SK-MEL-5 (cell line): Measurements from ENCODE around the gene PDGFA. TPM values are rescaled to one million over a fixed set of nuclear protein-coding genes. Genes with fewer than 3 reads are reported as not detected.

Experiments
- DNase-seq: peaks from one replicate; pipeline ENCODE4 v3.0.0-alpha.2; 2016; ENCODE audit warnings: low read depth, low spot score
- in situ Hi-C: cut with HindIII; loops from 2 replicates; pipeline ENCODE4 v1.10.0; 2016; ENCODE audit warnings: low sequenced_read_pairs, high pct_unique_total_duplicates, low pct_unique_long_range_greater_than_20kb
- total RNA-seq: library from RNA; depleted of rRNA; stranded (reverse); fragments of >200 nt; shearing (Covaris generic); gene quantifications from 2 replicates; pipeline ENCODE4 v1.2.3, GENCODE V29; 2014

The PDGFA gene
- total RNA-seq, 1 experiment from 2014 or later = 2.9 TPM

DNA sequence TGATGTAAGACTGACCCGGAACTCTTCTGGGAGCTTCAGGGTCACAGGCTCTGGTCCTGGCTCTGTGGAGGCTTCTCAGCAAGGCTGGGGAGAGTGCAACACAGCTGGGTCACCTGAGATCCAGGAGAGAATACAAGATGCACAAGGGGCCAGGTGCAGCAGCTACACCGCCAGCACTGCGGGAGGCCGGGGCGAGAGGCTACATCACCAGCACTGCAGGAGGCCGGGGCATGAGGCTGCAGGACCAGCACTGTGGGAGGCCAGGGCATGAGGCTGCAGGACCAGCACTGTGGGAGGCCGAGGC lies 44.3 kb downstream of the PDGFA start:
- DNase-seq = no peak
- in situ Hi-C loops = no loop called here

DNA sequence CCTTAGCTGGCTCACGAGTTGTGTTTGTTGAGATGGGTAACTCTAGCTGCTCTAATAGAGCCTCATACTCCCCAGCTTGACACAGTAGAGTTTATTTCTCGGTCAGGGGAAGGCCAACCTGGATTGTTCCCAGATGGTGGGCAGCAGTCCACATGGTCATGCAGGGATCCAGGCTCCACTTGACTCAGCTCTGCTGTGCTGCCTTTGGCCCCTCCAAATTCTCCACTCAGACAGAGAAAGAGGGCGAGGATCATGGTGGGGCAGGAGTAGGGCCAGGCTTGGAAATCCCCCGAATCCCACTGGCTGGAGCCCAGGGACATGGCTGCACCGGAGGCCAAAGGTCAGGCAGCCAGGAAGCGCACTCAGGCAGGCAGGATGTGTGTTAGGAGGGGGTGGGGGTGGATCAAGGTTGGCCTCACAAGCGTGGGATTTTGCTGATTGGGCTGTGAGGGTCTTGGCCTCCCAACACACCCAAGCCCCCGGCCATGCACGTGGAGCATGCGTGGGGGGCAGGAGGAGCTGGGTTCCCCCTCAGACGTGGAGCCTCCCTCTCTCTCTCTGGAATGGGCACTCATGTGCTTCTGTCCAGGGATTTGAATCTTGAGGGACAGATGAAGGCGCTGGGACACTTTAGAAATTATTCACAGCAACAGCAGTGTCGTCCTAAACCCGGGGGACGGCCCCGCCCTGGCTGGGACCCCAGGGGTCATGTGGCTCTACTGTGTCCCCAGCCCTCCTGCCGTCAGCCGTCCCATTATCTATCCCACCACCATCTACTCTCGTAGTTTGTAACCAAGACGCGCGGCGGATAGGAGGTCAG lies 44.8 kb downstream of the PDGFA start:
- in situ Hi-C loops = no loop called here
- no peak for DNase-seq

DNA sequence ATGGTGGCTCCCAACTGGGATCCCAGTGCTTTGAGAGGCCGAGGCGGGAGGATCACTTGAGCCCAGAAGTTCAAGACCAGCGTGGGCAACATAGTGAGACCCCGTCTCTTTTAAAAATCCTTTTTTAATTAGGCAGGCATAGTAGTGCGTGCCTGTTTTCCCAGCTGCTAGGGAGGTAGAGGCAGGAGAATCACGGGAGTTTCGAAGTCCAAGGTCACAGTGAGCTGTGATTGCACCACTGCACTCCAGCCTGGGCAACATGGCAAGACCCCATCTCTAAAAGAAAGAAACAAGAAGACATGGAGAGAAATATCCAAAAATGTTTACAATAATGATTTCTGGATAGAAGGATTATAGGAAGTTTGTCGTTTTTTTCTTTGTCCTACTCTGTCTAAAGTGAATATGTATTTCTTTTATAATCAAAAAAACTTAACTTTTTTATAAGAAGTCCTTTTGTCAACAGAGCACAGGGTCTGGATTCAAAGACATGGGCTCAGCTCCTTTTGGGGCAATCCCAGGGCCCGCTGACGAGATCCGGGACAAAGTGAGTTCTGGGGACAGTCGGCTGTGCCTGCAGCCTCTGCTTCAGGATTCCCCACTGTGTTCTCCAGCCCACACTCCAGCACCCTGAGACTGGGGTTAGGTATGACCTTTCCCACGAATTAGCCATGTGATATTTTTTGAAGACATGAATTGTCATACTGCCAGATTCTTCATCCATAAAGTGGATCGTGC lies 45.6 kb downstream of the PDGFA start:
- in situ Hi-C loops = no loop called here
- no peak for DNase-seq

DNA sequence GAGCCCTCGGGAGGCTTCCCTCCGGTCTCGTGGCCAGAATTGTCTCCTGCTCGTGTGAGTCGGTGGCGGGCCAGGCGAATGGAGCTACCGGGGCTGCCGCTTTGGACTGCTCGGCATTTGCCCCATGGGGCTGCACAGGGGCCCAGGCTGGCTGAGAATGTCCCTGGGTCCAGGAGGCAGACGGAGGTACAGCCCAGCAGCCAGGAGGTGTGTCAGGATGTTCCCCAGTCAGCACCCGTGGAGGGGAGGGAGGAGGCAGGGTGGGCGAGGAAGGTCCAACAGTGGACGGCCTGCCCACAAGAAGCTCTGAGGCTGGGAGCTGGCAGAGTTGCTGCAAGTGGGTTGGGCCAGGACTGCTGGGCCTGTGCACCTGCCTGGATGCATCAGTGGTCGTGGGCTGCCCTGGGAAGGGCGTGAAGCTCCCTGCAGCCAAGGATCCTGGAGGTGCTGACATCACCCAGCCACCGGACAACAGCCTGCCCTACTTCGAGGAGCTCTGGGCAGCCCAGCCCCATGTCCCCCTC lies 46.4 kb downstream of the PDGFA start:
- DNase-seq = no peak
- in situ Hi-C loops = no loop called here

GRCh38 chr7:472640-472957 lies 47.0 kb downstream of the PDGFA start:
- DNase-seq = no peak
- in situ Hi-C loops = no loop called here

GRCh38 chr7:471866-472639 lies 47.6 kb downstream of the PDGFA start:
- in situ Hi-C loops = no loop called here
- DNase-seq = no peak

GRCh38 chr7:471191-471865 lies 48.3 kb downstream of the PDGFA start:
- DNase-seq = no peak
- in situ Hi-C loops = no loop called here

DNA sequence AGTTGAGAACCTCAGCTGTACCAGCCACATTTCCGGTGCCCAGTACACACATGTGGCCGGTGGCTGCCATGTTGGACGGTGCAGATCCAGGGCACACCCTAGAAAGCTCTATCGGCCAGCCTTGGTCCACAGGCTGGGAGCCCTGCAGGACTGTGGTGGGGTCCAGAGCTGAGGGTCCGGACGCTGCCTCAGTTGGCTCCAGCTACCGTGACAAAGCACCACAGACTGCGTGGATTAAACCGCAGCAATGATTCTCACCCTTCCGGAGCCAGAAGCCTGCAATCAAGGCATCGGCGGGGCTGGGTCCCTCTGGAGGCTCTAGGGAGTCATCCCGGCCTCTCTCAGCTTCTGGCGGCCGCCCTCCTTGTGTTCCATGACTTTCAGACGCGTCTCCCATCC lies 50.1 kb downstream of the PDGFA start:
- DNase-seq = no peak
- in situ Hi-C loops = no loop called here

DNA sequence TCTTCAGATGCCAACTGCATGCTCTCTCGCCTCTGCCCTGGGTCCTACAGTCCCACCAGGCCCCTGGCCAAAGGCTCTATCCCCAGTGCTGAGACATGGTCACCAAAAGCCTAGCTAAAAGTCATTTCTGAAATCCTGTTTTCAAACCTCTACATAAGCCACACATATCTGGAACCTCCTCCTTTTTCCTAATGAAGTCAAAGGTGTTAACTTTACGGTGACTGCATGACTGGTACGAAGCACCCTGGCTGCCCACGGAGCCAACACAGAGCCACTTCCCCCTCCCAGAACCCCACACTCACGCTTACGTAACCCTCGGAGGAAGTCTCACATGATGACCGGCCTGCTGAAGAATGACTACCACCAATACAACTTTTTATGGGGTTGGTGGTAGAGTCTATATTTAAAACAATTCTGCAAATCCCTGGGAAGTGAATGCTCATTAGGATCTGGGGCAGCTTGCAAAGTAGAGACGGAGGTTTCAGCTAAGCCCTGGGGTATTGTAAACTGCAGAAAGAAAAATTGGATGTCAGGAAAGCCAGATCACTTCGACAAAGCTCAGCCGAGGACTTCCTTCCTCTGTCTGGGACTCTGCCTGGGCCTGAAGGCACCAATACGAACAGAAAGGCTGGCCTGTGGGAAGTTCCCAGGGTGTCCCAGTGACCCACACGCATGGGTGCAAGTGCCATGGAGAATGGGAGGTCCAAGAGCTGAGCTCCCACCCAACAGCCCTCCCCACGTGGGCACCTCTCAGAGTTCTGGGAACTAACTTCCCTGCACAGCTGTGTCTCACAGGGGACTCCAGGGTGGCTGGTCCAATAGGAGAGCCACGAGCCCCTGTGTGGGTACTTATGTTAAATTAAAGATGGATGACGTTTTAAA lies 50.7 kb downstream of the PDGFA start:
- DNase-seq = no peak

GRCh38 chr7:467856-468545 lies 51.6 kb downstream of the PDGFA start:
- no peak for DNase-seq
- in situ Hi-C loops = no loop called here

More for the DNA sequence above, 50.7 kb downstream of the PDGFA start:
- in situ Hi-C loops = no loop called here

DNA sequence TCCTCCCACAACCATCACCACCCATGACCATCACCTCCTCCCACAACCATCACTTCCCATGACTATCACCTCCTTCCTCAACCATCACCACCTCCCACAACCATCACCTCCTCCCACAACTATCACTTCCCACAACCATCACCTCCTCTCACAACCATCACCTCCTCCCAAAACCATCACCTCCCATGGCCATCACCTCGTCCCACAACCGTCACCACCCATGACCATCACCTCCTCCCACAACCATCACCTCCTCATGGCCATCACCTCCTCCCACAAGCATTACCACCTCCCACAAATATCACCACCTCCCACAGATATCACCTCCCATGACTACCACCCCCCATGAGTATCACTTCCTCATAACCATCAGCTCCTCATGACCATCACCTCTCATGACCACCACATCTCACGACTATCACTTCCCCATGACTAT lies 52.2 kb downstream of the PDGFA start:
- in situ Hi-C loops = no loop called here
- no peak for DNase-seq

GRCh38 chr7:466465-467191 lies 53.0 kb downstream of the PDGFA start:
- in situ Hi-C loops = no loop called here
- no peak for DNase-seq

DNA sequence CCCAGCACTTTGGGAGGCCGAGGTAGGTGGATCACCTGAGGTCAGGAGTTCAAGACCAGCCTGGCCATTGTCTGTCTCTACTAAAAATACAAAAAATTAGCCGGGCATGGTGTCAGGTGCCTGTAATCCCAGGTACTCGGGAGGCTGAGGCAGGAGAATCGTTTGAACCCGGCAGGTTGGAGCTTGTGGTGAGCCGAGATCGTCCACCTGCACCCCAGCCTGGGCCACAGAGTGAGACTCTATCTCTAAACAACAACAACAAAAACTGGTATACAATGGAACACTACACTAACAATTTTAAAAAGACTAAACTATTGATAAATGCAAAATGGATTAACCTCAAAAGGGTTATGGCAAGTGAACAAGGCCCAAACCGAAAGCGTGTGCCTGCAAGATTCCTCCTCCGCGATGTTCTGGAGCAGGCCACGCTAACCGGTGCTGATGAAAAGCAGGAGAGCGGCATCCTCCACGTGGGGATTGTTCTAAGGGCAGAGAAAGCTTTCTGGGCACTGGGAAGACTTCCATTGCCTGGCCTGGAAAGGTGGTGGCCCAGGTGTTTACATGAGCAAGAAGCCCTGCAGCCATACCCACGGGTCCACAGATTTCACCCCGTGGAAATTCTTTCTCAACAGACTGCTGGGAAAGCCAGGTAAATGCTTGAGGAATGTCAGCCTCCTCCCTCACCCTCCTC lies 53.8 kb downstream of the PDGFA start:
- in situ Hi-C loops = no loop called here
- DNase-seq = no peak

- in situ Hi-C loops = no loop called here
- DNase-seq = no peak
Measured at GRCh38 chr7:464454-465401, 54.9 kb downstream of the PDGFA start.
